DMS 273 (cell line): Measurements from ENCODE around the gene C4orf50.

ENCODE experiments used
- DNase-seq: peaks from one replicate; lab custom pipeline; 2025; ENCODE audit not compliant: unreplicated experiment; lab: John Stamatoyannopoulos, UW

The C4orf50 gene

DNA sequence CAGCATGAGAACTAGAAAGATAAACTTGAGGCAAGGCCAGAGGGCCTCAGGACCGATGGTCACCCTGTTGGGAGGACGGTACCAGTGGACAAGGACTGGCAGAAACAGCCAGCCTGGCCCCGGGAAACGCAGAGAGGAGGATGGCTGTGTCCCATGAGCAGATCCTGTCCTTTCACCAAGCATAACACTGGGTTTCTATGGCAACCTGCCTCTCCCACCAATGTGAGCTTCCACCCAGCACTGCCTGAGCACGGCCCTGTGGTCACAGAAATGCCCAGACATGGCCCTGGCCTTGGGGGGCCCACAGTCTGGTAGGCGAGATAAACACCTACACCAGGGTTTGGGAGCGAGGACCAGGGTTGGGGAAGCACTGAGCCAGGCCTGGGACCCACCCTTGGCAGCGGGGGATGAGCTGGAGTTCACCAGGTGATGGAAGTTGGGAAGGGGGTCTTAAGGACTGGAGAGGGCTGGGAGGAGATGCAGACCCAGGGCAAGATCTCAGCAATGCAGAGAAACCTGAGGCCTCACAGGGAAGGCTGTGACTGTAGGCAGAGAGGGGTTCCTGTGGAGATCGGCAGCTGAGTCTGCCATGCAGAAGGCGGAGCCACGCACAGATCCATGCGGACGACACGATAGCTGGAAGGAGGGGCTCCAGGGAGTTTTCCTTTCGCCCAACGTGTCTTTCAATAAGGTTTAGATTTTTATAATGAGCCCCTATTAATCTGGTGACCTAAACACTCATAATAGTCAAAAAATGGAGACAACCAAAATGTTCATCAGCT, 92.6 kb downstream of the C4orf50 start:
- DNase-seq, result no peak

DNA sequence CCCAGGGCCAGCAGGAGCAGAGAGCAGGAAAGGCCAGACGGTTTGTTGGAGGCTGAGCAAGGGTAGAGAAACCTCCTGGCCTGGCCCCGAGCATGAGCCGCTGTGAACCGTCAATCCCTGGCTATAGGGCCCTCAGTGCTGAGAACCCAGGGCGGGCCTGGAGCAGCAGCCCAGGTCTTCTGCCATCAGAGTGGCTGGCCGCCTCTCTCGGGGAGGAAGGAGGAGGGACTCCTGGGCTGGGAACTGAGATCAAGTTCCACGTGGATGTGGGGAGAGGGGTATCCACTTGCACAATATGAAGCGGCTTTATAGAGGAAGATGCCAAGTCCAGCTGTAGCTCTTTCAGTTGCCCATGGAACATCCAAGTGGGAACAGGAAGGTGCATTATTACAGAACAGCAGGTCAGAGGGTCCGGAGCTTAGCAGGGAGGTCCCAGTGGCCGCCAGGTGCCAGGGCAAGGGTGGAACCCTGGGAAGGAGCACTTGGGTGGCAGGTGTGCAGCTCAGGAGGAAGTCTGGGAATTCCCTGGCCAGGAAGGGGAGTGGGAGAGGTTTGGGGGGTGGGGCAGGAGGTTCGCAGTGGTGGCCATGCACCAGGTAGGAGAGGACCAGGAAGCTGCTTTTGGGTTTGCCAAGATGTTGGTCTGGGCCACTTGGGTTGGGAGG, 93.6 kb downstream of the C4orf50 start:
- DNase-seq, result no peak

DNA sequence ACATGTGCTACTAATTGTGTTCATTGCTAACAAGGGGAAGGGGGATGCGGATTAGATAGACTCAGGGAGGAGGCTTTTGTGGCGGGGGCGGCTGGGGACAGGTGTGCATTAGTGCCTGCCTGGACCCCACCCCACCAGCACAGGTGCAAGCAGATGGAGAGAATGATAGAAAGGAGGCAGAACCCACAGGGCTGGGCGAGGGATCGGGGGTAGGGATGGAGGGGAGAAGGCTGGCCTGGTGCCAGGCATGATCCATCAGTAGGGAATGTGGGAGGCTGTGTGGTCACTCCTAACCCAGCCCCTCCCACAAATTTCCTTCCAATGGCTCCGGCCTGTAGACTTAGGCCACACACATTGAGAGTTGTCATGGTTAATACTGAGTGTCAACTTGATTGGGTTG, 94.9 kb downstream of the C4orf50 start:
- DNase-seq, result no peak

DNA sequence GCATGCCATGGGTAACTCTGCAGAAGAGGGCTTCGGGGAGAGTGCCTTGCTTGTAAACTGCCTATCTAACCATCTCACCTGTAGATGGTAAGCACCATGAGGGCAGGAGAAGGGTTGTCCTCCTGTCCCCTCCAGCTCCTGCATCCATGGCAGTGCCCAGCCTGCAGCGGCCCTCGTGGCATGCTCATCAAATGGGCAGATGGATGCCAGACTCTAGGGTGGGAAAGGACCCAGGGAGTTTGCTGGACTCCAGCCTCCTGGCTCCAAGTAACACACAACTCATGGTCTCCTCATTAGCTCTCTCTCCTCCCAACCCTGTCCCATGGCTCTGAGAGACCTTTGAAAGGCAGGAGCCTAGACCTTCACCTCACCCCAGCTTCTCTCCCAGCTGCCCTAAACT, 95.7 kb downstream of the C4orf50 start:
- DNase-seq, result no peak

DNA sequence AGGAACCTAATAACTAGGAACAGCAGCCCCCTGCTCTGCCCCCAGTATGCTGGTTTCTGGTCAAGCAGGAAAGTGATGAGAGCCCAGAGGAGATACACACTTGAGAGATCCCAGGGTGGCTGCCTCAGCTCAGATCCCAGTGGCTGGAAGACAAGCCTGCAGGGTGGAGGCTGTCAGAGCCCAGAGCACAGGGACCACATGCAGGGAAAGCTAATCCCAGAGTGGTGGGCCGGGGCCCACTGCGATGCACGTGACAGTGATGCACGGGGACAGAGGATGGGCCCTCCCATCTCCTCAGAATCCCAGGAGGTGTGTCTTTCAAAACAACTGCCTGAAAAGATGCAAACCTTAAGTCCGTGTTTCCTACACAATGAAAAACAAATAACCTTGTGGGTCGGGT, 96.2 kb downstream of the C4orf50 start:
- DNase-seq, result no peak

DNA sequence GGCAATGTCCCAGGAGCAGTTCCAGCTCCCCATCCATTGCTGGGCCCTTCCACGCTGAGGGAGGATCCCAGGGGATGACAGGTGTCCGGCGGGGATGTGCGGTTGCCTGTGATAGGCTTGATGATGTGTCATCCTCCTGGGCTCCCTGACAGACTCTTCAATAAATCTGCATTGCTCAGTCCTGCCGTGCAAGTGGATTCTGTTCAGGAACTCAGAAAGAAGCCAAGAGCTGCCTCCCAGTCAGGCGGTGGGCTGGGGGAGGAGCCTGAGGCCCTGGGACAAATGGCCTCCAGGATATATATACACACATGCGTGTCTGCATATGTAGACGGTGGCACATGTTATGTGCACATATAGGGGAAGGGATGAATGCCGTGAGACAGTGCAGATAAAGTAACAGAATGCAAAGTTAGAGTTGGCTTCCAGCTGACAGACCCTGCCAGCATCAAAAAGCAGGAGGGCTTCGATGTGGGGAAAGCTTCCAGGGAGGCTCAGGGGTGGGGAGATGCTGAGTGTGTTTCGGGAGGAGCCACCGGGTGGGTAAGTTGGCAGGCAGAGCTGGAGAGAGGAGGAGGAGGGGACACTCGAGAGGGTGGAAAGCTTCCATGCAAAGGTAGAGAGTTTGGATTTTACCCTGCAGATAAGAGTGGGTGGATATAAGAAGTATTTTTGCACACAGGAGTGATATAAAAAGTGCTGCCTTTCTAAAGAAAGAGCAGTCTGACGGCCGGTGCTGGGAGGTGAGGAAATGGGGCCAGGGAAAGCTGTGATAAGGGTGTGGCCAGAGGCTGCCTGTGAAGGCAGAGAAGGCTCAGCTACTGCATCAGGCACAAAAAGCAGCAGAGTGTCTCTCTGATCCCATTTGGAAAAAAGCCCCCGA, 96.9 kb downstream of the C4orf50 start:
- no peak for DNase-seq

DNA sequence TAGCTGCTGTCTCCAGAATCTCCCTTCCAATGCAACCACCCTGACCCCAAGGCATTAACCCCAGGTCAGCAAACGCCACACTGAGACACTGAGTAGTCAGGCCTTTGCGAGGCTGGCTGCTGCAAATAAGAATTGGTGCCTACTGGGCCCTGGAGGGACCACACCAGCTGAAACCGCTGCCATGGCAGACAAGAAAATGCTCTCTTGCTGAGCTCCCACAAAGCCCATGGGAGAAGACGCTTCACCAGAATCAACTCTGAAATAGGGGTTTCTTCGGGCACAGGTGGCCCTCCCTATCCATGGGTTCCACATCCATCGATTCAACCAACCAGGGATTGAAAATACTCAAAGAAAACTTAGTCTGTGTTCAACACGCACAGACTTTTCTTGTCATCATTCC, 98.7 kb downstream of the C4orf50 start:
- no peak for DNase-seq

DNA sequence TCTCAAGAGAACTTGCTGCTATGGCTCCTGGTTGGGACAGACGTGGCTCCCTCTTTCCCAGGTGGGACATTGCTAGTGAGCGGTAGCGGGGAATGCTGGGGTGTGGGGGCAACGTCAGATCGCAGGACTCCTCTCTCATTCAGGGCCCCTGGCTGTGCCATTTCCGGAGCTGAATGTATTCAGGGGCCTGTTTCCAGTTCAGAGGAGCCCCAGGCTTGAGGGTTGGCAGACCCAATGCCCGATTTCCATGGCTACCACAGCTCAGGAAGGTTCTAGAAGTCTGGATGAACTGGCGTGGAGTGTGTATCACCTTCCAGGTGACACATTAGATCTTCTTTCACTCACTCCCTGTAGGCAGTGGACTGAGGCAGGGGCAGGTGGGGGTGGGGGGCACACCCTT, 99.2 kb downstream of the C4orf50 start:
- no peak for DNase-seq

DNA sequence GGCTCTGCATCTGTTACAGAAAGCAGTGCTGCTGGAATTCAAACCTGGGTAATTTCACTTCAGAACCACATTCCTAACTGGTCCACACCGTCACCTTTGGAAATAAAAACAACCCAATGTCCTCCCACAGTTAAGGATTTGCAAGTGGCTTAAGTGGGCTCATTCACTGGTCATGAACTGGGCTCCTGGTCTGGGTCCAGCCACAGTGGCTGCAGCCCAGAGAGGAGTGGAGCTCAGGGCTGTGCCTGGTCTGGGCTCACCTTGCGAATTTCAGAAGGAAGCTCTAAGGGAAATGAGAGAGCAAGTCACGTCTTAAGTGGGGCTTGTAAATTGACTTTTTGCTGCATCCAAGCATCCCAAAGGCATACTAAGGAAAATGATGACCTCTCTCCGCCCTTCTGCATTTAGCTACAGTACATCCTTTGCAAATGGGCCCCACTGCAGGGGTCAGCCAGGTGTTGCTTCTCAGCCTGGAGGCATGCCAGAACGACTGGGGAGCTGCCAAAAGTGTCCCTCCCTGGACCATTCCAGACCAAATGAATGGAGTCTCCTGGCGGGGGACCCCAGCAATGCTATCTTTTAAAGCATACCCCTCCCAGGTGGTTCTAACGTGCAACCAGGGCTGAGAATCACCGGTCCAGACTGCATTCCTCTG, 99.8 kb downstream of the C4orf50 start:
- DNase-seq, result no peak

DNA sequence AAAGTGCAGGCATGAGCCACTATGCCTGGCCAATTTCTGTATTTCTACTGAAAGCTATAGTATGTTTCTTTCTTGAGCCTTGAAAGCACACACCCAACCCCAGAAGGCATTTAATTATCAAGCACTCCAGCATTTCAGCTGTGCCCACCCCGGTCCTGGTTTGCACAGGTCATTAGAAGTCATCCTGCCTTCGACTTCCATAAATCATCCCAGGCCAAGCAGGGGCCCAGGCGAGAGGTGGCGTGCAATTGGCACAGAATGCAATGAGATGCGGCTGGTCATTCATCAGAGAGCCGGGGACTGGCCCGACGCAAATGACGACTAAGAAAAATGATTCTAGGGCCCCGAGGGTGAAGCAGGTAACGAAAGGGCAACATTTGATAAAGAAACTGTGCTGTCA, 100.6 kb downstream of the C4orf50 start:
- no peak for DNase-seq

DNA sequence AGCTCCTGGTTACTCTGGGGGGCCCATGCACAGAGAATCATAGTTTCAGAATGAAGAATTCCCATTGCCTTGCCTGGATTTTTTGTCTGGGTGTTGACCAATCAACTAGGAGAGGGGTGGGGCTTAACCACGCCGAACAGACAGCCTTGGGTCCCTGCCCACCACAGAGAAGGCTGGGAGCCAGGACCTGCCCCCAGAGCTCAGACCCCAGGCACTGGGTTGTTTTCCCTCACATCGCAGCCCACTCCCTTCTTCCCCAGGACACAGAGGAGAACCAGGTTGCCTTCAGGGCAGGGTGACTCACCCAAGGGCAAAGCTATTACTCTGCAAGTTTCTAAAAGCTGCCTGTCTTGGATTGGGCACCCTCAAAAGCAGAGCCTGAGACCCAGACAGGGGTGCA, 102.0 kb downstream of the C4orf50 start:
- DNase-seq, result no peak

DNA sequence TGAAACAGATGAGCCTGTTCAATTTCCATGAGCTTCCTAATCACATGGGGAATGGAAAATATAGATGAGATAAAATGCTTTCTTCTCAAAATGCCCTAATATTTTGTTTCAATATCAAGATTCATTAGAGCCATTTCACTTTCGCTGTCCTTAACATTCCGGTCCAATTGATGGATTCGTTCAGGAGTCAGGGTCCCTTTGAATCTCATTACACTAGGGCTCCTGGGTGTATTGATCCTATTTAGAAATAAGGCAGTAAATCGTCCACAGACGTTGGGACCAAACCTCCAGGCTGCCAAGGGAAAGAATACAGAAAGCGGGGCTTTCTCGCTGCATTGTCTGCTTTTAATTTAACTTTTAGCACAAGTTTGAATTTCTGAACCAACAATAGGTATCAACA, 104.8 kb downstream of the C4orf50 start:
- DNase-seq, result no peak

DNA sequence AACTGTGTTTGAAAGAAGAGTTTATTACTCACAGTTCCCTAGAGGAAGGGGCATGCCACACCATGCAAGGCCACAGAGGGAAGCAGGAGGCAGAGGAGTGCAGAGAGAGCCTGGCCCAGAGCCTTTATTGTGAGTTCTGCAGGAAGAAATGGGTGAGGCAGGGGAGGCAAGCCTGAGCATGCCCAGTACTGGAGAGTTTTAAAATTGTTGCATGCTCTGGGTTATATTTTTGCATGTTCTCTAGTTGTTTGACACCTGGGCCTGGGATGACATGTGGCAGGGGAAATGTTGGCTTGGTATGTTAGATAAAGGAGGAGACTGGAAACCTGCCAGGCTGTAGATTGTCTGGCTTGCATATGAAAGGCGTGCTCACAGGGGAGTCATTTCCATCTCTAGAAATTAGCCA, 105.6 kb downstream of the C4orf50 start:
- DNase-seq, result peak; percentile 81

DNA sequence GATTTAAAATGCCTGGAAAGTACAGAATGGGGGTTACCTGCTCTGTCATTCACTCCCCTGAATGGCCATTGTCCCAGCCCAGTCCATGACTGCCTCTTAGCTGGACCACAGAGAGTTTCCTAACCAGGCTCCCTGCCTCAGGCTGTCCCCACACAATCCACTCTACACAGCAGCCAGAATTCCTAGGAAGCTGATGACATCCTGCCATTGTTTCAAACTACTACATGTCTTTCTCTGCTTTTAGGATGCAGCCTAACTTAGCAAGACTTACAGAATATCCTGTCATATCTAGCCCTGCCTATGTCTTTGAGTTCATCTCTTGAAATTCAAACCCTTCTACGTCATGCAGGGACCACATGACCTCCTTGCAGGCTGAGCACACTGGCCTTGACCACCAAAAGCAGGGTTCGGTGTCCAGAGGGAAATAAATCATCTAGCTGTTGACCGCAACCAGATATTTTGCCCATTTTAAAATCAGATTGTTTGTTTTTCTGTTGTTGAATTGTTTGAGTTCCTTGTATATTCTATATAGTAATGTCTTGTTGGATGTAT, 109.3 kb downstream of the C4orf50 start:
- DNase-seq, result no peak

DNA sequence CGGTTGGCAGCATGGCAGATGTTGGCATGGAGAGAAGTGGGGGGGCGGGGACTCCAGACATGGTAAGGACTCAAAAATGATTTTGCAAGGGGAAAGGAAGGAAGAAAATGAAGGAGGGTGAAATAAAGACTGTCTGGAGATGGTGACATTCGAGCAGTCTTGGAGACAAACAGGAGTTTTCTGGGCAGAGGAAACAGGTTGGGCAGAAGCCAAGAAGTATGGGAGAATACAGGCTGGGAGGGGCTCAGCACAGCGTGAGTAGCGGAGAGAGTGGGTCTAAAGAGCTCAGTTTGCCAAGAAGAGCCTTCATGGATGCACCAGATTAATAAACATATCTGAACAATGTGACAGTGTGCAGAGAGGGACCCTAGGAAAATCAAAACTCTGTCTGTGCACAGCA, 112.0 kb downstream of the C4orf50 start:
- no peak for DNase-seq

DNA sequence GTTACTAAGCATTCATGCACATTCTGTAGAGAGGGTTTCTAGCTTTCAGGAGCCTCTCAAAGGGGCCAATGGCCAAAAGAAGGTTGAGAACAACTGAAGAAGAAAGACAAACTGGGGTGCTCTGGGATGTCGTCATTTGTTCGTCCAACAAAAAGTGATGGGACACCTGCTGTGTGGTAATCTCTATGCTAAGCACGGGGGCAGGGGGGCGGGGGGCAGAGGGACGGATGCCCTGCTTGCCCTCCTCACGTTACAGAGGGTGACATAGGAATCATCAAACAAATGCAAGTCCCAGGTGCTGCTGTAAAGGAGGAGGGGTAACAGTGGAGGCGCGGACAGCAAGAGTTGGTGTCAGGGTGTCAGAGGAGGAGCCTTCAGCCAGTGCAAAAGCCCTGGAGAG, 112.5 kb downstream of the C4orf50 start:
- no peak for DNase-seq

DNA sequence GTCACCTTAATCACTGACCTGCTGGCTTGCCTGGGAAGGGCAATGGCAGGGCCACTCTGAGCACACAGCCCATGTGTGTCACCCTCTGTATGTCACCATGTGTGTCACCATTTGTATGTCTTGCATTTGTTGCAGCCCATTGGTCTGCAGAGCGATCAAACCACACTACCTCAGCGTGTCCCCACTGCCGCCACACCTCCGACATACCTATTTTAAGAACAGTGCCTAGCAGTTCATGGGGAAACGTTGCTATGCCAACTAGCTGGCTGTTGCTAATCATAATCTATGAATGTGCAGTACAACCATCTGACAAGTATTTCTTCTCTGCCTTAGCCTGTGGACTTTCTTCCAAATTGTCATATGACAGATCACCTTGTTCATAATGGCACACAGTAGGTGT, 117.4 kb downstream of the C4orf50 start:
- DNase-seq, result no peak

DNA sequence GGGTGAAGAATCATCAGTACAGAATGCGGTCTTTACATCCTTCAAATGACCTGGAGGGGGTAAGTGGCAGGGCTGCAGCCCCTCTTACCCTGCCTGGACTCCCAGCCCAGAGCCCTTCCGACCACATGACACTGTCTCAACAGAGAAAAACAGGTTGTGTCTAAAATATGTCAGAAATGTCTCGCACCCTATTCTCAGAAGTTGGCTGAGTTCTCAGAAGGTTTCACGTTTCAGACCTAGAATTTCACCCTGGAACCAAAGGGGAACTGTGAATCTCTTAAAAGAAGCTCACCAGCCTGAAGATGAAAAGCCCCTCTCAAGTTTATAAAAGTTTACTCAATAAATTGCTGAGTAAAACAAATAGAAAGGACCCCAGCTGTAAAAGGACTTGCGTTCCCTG, 118.3 kb downstream of the C4orf50 start:
- DNase-seq, result no peak

DNA sequence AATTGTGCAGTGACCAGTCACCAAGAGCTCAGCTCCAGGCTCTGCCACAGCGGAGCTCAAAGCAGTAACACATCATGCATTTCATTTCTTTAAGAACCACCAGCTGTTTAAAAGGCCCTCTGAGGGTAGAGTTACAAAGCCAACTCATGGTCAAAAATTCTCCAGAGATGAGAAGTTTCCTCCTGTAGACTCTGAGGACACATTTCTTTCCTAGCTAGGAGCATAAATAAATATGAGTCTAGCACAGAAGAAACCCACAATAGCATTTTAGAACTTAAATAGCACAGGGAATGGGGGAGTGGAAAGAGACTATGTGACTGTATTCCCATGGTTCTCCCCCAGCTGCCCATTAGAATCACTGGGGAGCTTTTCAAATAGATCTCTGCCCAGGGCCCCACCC, 118.8 kb downstream of the C4orf50 start:
- DNase-seq, result no peak

DNA sequence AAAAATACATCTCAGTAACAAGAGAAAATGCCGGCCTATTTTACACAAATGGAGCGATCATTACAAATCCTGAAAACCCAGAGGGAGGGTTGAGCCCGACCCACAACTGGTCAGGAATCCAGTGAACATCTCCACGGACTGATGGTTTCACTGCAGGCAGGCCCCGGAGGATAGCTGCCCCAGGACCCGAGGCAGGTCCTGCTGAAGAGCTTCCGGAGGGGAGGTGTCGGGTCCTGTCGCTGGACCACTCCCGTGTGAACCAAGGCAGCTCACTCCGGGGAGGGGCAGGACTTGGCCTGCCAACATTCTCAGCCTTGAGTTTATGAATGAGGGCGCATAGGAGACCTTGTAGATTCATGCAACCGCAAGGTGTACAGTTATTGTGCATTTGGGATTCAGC, 120.6 kb downstream of the C4orf50 start:
- DNase-seq, result no peak

DNA sequence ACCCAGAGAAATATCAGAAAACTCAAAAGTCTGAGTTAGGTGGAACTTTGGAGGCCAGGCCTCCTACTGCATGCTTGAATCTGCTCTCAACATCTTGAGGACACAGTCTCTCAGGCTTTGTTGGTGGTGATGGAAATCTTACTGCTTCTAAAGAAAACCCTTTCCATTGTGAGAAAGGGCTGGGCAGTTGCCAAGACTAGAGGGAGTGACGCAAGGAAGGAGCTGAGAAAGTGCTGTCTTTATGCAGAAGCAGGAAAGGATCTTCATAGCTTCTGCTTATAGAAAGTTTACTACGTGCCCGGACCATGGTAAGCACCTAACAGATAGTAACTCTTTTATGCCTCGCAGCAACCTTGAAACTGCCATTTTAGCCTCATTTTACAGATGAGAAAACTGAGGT, 122.9 kb downstream of the C4orf50 start:
- DNase-seq, result peak; percentile 8
